CD4-positive, alpha-beta T cell treated with Interleukin-15 for 4 hours (primary cell): ENCODE results near the gene RBL1.
"Not testable (repeated sequence)": the region's sequence is repeated elsewhere in the genome, so short reads cannot be mapped to it uniquely, and the experiment has no call there.

ENCODE experiments used
- DNase-seq: peaks from one replicate; pipeline ENCODE4 v3.0.0-alpha.2; 2020; ENCODE audit warnings: low spot score

RBL1 gene

DNA sequence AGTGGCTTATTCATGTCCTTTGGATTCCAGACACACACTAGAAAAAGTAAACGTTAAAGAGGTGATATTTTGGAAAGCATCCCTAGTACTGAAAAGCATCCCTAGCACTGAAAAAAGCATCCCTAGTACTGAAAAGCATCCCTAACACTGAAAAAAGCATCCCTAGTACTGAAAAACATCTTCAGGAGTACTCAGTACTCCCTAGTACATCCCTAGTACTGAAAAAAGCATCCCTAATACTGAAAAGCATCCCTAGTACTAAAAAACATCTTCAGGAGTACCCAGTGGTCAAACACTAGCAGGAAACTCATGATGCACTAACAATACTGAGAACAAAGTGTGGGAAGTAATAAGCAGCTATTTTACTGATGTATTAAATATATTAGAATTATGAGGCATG is 98.7 kb downstream of the RBL1 start:
- DNase-seq = no peak

DNA sequence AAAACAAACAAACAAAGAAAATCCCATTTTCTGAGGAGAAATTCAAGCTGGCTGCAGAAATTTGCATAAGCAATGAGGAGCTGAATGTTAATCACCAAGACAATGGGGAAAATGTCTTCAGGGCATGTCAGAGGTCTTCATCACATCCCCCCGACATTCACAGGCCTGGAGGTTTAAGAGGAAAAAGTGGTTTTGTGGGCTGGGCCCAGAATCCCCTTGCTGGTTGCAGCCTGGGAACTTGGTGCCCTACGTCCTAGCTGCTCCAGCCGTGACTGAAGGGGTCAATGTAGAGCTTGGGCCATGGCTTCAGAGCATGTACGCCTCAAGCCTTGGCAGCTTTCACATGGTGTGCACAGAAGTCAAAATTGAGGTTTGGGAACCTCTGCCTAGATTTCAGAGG is 101.6 kb downstream of the RBL1 start:
- DNase-seq = not testable (repeated sequence)

DNA sequence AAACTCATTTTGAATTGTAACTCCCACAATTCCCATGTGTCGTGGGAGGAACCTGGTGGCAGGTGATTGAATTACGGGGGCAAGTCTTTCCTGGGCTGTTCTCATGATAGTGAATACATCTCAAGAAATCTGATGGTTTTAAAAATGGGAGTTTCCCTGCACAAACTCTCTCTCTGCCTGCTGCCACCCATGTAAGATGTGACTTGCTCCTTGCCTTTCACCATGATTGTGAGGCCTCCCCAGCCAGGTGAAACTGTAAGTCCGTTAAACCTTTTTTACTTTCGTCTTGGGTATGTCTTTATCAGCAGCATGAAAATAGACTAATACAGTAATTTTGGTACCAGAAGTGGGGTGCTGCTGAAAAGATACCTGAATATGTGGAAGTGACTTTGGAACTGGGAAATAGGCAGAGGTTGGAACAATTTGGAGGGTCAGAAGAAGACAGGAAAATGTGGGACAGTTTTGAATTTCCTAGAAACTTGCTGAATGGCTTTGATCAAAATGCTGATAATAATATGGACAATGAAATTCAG is 102.9 kb downstream of the RBL1 start:
- DNase-seq = no peak

DNA sequence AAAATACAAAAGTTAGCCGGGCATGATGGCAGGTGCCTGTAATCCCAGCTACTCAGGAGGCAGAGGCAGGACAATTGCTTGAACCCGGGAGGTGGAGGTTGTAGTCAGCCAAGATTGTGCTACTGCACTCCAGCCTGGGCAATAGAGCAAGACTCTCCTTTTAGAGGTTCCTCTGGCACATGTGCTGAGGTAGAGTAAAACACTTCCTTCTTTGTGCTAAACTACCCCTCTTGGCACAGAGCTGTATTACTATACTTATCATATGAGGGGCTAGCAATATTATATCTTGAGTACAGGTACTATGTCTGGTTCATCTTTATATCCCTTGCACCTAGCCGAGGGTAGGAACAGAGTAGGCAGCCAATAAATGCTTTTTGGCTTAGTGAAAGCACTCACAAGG is 104.1 kb downstream of the RBL1 start:
- no peak for DNase-seq

DNA sequence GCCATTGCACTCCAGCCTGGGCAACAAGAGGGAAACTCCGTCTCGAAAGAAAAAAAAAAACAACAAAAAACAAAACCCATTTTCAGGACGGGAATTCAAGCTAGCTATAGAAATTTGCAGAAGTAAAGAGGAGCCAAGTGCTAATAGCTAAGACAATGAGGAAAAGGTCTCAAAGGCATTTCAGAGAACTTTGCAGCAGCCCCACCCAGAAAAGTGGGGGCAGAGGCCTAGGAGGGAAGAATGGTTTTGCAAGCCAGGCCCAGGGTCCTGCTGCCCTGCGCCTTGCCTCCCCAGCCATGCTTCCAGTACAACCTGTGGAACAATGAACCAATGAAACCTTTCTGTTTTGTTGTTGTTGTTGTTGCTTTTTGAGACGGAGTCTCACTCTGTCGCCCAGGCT is 106.0 kb downstream of the RBL1 start:
- no peak for DNase-seq

DNA sequence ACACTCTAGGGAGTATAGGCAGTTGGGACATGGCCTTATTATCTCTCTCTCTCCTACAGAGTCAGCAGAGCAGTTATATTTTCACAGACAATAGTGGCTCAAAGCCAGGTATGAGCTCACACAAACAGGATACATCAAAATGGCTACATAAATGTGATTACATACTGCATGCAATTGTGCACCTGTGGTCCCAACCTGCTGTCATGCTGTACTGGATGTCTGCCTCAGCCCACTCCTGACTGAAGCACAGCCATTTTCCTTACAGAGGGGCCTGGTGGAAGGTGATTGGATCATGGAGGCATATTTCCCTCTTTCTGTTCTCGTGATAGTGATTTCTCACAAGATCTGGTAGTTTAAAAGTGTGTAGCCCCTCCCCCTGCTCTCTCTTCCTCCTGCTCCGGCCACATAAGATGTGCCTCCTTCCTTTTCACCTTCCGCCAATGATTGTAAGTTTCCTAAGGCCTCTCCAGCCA is 107.3 kb downstream of the RBL1 start:
- peak; percentile 23 for DNase-seq

DNA sequence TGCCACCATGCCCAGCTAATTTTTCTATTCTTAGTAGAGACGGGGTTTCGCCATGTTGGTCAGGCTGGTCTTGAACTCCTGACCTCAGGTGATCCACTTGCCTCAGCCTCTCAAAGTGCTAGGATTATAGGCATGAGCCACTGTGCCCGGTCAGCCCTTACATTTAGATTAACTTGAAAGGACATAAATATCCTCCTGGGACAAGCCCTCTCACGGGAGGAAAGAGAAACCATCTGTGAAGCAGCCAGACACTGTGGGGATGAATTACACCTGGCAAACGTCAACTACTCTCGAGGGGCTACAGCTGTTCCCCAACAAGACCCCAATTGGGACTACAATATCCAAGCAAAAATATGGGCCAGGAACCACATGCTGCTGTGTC is 111.5 kb downstream of the RBL1 start:
- DNase-seq = no peak

DNA sequence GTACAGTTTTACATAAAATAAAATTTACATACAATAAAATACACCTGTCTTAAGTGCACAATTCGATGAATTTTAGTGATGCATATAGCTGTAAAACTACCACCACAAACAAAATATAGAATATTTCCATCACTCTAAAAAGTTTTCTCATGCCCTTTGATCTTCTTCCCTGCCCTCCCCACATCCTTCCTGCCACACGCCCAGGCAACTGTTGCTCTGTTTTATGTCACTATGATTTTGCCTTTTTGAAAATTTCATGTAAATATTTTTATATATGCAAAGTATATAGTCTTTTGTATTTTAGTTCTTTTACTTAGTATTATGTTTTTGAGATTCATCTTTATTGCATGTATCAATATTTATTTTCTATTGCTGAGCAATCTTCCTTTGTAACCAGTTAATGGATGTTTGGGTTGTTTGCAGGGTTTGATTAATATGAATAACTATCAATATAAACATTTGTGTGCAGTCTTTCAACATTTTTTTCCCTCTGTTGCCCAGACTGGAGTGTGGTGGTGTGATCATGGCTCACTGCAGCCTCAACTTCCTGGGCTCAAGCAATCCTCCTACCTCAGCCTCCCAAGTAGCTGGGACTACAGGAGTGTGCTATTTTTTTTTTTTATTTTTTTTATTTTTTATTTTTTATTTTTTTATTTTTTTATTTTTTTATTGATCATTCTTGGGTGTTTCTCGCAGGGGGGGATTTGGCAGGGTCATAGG is 120.5 kb downstream of the RBL1 start:
- DNase-seq = peak; percentile 79

DNA sequence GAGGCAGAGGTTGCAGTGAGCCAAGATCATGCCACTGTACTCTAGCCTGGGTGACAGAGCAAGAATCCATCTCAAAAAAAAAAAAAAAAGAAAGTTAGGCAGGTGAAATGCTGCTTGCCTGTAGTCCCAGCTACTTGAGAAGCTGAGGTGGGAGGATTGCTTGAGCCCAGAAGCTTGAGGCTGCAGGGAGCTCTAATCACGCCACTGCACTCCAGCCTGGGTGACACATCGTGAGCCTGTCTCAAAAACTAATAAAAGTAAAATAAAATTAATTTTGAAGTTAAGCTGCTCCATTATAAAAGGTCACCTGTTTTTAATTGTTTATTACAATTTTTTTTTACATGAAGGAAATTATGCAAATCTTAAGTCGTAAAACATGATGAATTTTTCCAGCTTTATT is 121.1 kb downstream of the RBL1 start:
- peak; percentile 21 for DNase-seq

DNA sequence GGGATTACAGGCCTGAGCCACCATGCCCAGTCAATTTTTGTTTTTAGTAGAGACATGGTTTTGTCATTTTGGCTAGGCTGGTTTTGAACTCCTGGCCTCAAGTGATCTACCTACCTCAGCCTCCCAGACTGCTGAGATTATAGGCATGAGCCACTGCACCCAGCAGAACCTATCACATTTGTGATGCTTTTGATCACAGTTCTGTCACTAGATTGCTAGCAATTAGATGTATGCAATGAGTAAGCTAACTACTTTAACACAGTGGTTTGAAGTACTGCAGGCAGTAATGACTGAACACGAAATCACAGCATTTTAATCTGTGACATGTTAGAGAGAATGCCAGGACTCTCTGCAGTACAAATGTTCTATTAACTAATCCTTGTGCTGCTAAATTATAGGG is 124.7 kb downstream of the RBL1 start:
- DNase-seq = peak; percentile 34

DNA sequence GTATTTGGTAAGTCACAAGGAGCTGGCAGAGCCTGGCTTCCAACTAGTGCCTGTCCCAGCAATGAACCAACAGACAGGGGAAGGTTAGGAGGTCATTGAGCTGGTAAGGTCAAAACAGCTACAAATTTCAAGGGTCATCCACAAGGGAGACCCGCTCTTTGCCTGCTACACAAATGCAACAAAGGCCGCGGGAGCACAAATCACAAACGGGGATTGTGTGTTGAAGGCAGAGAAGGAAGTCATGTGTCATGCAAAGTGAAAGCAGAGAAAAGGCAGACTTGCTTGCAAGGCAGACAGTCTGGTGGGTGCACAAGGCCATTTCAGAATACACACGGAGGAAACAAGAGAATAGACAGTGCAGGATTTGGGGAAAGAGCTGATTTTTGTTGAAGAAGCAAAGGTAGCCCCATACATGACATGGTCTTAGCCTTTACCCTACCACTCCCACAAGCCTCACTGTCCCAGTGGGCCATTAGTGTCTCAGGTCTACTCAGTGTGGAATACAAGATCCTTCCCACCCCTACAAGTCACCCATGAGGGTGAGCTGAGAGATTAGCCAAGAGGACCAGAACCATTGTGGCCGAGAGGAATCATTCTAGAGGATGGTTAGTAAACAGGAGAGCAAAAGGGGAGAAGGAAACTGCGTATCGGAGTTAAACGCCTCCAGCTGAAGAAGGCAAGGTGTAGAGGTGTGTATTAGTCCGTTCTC is 126.2 kb downstream of the RBL1 start:
- peak; percentile 55 for DNase-seq

DNA sequence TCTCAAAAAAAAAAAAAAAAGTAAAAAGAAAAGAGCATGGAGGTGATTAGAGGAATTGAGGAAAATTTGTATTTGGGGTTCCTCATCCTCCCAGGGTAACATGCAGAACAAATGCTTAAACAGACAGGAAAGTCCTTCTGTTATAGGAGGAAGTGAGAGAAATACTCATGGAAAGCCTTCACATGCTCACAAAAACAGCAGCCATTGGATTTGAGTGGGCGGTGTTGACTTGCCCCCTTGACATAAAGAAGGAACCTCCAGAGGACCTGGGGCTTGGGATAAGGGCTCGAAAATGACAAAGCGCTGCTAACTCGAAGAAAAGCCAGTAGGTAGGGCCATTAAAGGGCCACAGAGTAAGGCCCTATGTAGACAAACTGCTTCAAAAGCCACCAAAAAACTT is 126.7 kb downstream of the RBL1 start:
- DNase-seq = no peak

DNA sequence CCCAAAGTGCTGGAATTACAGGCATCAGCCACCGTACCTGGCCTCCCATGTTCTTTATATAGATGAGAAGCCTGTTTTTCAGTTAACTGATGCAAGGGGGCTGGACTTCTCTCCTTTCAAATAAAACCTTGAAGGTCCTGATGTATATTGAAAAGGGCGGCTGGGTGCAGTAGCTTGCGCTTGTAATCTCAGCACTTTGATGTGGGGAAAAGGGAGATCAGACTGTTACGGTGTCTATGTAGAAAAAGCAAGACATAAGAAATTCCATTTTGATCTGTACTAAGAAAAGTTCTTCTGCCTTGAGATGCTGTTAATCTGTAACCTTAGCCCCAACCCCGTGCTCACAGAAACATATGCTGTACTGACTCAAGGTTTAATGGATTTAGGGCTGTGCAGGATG is 128.2 kb downstream of the RBL1 start:
- peak; percentile 34 for DNase-seq

DNA sequence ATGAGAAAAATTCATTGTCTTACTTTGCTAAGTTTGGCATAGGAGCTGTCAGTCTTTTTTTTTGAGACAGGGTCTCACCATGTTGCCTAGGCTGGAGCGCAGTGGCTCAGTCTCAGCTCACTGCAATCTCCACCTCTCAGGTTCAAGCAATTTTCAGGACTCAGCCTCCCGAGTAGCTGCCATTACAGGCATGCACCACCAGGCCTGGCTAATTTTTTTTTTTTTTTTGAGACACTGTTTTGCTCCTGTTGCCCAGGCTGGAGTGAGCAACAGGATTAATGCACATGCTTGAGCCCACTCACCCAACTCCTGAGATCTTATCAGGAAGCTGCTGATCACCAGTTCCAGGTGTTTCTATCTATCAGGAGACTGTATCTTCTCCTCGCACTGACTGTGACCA is 128.8 kb downstream of the RBL1 start:
- DNase-seq = not testable (repeated sequence)

DNA sequence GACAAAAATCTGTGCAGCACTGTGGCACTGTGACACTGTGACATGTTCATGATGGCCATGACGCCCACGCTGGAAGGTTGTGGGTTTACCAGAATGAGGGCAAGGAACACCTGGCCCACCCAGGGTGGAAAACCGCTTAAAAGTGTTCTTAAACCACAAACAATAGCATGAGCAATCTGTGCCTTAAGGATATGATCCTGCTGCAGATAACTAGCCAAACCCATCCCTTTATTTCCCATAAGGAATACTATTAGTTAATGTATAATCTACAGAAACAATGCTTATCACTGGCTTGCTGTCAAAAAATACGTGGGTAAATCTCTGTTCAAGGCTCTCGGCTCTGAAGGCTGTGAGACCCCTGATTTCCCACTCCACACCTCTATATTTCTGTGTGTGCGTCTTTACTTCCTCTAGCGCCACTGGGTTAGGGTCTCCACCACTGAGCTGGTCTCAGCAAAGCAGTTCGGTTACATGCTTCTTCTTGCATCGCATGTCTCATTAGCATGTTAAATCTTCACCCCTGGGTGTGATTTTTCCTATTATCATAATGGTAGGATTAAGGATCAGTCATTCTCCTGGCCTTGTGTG is 133.3 kb downstream of the RBL1 start:
- not testable (repeated sequence) for DNase-seq

DNA sequence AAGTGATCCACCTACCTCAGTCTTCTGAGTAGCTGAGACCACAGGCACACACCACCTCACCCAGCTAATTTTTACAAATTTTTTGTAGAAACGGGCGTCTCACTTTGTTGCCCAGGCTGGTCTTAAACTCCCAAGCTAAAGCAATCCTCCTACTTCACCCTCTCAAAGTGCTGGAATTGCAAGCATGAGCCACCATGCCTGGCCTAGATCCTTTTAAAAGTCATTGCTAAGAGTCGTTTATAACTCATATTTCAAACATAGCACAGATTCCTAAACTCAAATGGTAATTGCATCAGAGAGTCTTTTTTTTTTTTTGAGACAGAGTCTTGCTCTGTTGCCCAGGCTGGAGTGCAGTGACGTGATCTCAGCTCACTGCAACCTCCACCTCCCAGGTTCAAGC is 136.6 kb downstream of the RBL1 start:
- DNase-seq = no peak

DNA sequence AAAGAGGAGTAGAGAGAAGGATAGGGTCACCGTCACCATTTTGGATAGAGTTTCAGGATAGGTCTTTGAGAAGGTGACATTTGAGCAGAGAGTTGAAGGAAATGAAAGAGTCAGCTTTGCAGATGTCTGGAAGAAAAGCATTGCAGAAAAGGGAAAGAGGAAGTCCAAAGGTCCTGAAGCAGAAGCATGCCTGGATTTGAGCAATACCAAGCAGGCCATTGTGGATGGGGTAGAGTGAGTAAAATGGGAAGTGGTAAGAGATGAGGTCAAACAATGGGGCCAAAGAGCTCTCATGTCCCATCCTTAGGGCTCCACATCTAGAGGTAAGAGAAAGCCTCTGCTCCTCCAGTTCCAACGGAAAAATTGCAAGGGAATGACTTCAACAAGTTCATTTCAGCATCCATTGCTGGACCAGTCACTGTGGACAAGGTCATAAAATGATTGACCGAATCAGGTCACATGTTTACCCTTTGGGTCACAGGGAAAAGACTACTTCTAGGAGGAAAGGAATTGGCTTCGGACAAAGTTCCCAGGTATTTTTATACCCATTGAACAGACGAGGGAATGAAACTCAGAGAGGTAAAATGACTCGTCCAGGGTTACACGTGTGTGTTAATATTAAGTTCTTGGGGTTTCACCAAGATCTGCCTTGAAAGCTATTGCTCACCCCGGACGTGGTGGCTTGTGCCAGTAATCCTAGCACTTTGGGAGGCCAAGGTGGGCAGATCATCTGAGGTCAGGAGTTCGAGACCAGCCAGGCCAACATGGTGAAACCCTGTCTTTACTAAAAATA is 137.7 kb downstream of the RBL1 start:
- DNase-seq = no peak

DNA sequence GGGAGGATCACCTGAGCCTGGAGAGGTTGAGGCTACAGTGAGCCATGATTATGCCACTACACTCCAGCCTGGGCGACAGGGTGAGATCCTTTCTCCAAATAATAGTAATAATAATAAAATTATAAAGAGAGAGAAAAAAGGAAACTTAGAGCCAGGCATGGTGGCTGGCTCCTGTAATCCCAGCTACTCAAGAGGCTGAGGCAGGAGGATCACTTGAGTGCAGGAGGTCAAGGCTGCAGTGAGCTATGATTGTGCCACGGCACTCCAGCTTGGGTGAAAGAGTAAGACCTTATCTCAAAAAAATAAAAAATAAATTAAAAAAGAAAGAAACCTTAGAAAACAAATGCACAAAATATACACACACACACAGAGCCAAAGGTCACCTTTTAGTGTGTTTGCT is 139.1 kb downstream of the RBL1 start:
- DNase-seq = no peak

DNA sequence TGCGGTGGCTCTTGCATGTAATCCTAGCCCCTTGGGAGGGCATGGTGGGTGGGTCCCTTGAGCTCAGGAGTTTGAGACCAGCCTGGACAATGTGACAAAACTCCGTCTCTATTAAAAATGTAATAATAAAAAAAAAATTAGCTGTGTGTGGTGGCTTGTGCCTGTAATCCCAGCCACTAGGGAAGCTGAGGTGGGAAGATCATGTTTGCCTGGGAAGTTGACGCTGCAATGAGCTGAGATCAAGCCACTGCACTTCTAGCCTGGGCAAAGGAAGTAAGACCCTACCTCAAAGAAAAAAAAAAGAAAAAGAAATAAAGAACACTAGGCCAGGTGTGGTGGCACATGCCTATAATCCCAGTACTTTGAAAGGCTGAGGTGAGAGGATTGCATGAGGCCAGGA is 139.8 kb downstream of the RBL1 start:
- no peak for DNase-seq

DNA sequence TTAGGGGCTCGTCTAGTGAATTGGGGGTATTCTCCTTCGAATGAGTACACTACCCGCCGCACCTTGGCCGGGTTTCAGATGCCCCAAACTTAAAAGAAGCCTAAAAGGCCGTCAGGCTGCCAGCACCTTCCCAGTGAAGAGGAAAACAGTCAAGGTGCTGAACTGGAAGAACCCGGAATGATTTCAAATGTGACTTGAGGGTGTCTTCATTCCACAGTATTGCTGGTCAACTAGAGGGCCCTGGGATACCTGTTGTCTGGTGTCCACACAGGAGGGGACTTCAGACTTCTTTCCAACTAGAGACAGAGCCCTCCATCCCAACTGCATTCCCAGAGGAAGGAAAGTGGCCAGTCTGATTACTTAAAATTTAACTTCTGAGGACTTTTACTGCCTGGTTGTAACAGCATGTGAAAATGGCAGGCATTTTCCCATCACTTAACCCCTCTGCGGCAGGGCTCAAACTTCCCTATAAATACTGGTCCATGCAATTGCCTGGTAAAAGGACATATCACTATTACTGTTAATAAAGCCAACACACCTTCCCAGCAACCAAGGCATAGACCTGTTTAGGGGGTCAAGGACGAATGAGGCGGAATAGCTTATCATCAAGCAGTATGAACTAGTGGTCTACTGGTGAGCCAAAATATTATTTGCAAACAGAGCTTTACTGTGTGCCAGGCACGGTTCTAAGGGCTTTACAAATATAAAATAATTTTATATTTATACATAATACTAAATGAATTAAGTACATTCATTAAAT is 143.6 kb downstream of the RBL1 start:
- DNase-seq = no peak

DNA sequence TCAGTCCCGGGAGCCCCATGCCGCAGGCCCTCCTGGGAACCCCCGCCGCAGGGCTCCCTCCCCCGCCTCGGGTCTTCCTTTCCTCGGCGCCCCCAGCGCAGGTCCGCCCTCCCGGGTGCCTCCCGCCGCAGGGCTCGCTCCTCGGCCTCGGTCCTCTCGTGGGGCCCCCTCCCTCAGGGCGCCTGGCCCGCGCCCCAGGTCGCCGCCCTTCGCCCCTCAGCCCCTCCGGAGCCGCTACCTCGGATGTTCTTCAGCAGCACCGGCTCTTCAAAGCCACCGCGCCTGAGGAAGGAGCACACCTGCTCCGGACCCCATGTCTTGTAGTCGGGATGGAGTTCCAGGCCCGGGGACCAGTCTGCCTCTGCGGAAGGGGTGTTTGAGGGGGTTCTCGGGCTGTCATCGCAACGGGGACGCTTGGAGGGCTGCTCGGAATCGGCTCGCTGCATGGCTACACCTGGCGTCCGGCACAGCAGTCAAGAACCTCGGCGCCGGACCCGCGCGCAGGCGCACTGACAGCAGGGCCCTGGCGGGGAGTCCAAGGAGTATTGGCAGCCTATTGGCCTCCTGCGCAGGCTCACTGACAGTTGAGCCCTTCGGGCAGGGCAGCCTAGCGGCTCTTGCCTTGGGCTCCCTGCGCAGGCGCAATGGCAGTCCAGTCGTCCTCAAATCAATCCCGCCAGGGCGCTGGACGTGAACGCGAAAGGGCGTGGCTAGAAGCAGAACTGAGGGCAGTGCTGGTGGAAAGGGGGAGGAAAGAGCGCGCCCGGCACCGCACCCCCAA is 144.4 kb downstream of the RBL1 start, which contains the start of gene SAMHD1:
Gene SAMHD1, minus strand, starts transcription at position 511 of the 781 bp plus-strand sequence. Its CDS starts 65 bp downstream, at position 446.
- DNase-seq = peak; percentile 94
